CD4-positive, alpha-beta T cell treated with Interleukin-17A for 1 hour (primary cell): ENCODE measurements around the gene ZBTB45.

Experiments
- DNase-seq: peaks from one replicate; pipeline ENCODE4 v3.0.0-alpha.2; 2020

Gene ZBTB45

GRCh38 chr19:58519355-58520256, at the start of gene ZBTB45:
TSS of gene ZBTB45 (minus strand) at chr19:58519810. CDS start at chr19:58517673, 2,137 bp downstream.
- peak; percentile 95 for DNase-seq

DNA sequence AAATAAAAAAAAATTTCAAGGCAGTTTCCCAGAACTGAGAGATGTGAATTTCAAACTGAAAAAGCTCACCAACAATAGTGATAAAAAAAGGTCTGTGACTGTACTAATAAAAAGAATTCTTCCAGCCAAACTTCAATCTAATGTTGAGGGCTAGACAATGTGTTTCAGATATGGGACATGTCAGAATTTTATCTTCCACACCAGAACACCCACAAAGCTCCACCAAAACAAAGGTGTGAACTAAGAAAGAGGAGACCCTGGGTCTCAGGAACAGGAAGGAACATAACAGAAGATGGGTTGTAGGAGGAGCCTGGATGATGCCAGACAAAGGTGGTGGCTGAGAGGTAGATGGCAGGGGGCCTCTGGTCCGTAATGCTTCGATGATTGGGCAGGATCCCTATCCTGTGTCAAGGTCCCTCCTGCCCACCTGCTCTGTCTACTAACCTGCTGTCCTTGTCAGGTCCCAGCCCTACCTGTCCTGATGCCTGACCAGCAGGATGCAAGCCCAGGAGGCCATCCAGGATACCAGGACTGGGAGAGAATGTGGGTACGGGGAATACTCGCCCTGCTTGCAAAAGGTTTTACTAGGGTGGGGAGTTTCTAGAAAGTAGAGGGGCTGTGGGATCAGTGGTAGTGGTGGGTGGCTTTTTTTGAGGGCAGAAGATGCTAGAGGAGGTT, 49.0 kb upstream of the ZBTB45 start:
- no peak for DNase-seq

GRCh38 chr19:58566989-58567388, 47.4 kb upstream of the ZBTB45 start:
- no peak for DNase-seq

- no peak for DNase-seq
Measured at GRCh38 chr19:58563823-58564222, 44.2 kb upstream of the ZBTB45 start.

GRCh38 chr19:58563034-58563573, 43.5 kb upstream of the ZBTB45 start:
- DNase-seq: no peak

DNA sequence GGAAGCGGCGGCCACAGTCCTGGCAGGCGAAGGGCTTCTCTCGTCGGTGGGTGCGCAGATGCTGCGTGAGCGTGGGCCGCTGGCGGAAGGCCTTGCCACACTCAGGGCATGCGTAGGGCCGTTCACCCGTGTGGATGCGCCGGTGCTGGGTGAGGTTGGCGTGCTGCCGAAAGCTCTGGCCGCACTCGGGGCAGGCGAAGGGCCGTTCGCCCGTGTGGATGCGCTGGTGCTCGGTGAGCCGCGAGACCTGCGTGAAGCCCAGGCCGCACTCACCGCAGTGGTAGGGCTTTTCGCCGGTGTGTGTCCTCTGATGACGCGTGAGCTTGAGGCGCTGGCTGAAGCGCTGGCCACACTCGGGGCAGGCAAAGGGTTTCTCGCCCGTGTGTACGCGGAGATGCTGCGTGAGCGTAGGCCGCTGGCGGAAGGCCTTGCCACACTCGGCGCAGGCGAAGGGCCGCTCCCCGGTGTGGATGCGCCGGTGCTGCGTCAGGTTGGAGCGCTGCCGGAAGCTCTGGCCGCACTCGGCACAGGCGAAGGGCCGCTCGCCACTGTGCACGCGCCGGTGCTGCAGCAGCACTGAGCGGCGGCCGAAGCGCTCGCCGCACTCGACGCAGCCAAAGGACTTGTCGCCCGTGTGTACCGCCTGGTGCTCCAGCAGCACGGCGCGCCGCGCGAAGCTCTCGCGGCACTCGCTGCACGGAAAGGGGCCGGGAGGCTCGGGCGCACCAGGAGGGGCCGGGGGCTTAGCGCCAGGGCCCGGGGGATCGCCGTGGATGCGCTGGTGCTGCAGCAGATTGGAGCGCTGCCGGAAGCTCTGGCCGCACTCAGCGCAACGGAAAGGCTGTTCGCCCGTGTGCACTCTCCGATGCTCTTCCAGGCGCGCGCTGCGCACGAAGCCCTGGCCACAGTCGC, 42.8 kb upstream of the ZBTB45 start:
- no peak for DNase-seq

GRCh38 chr19:58561373-58562121, 41.9 kb upstream of the ZBTB45 start:
- DNase-seq: no peak

DNA sequence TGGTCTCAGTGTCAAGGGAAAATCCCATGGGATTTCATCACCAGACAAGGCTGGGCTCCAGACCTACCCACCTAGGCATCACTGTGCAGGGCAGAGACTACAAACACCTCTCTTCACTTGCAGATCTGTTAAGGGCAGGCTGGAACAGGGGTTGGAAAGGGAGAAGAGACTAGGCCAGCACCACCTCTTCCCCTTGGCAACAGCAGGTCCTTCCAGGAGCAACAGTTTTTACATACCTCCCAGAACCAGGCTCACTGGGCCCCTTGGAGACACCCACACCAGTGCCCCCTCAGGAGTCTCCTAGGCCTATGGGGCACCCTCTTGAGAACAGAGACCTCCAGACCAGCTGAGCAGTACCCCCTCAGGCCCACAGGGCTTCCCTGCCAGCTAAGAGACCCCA, 41.3 kb upstream of the ZBTB45 start:
- DNase-seq: no peak

- DNase-seq: no peak
Measured at GRCh38 chr19:58560007-58560887, 40.6 kb upstream of the ZBTB45 start.

DNA sequence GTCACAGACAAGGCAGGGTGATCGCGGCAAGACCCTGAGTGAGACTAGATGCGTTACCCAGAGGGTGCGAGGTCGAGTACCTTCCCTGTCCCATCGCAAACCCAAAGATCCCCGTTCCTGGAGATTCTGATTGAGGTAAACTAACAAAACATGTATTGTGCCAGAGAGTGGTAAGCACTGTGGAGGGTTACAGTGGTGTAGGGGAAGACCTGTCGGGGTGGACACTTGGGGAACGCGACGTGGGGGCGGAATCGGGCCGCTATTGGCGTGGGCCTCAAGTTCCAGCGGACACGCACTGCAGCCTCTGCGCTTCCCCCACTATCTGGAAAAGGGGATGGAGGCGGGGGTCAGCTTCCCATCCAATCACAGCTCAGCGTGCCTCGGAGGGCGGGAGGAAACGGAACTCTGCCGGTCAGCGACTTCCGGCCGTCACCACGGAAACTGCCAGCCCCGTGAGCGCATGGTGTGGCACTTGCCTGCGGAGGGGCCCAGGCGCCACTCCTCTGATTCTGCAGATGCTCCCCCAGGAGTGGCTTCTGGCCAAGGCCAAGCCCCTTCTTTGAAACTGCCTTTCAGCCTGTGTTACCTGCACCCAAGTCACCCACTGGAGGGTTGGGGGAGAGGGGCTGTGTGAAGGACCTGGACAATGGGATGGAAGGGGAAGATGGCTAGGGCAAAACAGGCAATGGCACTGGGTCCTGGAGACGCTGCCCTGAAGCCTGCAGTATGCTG, 39.8 kb upstream of the ZBTB45 start:
- peak; percentile 72 for DNase-seq

DNA sequence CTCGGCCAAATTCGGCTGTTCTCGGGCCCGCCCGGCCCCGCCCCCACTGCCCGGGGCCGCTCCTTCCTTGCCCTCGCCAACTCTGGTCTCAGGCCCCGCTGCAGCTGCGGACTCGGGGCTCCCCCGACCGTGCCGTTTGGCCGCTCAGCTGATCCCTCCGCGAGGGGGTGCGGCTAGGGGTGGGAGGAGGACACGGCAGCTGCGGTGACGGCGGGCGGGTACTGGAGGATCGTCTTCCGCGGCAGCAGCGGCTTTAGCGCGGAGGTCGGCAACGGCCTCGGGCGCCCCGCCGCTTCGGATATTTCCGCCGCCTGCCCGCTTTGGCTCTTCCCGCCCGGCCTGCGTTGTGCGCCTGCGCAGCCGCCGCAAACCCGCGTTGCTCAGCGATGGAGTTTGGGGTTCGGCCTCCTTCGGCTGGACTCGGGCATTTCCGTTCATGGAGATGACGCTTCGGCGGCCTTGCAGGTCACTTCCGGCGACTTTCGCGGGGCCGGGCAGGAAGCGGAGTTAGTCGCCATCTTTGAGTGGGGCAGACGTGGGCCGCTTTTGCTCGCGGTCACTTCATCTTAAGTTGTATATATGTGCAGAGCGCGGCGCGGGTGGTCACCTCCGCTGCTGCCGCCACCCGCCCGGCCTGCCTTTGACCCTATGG, 39.1 kb upstream of the ZBTB45 start:
- DNase-seq: peak; percentile 100

- peak; percentile 66 for DNase-seq
Measured at GRCh38 chr19:58558066-58558622, 38.5 kb upstream of the ZBTB45 start, which contains the start of gene UBE2M. TSS of gene UBE2M (minus strand) at chr19:58558611. CDS start at chr19:58558381, 230 bp downstream.

GRCh38 chr19:58557221-58558065, 37.8 kb upstream of the ZBTB45 start:
- DNase-seq: no peak

- DNase-seq: no peak
Measured at GRCh38 chr19:58556622-58557220, 37.1 kb upstream of the ZBTB45 start.

DNA sequence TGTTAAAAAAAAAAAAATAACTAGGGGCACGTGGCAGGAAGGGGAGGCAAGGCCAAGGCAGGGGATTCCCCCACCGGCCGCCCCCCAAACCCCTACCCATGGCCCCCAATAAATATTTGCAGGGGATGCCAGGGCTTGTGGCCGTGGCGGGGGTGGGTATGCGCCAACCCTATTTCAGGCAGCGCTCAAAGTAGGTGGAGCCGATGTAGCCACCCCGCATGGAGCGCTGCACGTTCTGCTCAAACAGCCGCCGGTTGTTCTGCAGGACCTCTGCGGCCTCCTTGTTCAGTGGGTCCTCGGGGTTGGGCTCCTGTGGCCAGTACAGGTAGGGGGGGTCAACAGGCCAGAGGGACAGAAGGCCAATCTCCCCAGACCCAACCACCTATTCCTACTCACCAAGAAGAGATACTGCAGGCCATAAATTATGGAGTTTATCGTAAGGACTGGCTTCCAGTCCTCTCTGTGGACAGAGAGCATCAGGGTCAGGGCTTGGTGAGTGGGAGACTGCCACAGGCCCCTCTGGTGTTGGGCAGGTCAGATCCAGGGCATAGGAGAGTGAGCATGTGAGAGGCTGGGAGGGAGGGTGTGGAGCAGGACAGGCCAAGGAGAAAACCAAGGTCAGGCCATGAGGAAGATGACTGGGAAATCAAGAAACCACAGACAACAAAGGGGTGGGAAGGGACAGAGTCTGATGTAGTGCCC, 36.5 kb upstream of the ZBTB45 start:
- no peak for DNase-seq

GRCh38 chr19:58555369-58555885, 35.8 kb upstream of the ZBTB45 start:
- DNase-seq: no peak
